T follicular helper cell (primary cell): ENCODE data around the gene PKIG.

ENCODE experiments used
- DNase-seq: peaks from one replicate; pipeline ENCODE4 v3.0.0-alpha.2; 2020; ENCODE audit warnings: low read depth

PKIG gene

DNA sequence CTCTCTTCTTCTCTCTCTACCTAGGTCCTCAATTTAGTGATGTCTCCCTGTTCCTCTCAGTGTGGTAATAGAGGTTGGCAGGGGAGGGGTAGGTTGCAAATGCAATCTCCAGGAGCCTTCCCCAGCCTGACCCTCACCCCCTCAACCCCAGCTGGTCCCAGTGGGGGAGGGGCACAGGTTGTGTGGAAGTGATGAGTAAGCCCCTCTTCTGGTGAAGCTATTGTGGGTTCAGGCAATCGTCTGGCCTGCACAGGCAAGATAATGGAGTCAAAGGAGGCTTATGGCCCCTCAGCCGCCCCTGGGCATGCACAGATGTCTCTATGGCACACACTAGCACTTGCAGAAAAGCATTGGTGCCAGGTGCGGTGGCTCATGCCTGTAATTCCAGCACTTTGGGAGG is 79.9 kb downstream of the PKIG start:
- DNase-seq, result no peak

GRCh38 chr20:44664131-44664530 is 81.8 kb downstream of the PKIG start:
- DNase-seq, result no peak

GRCh38 chr20:44666066-44666465 is 83.7 kb downstream of the PKIG start:
- no peak for DNase-seq
